GM19438 (cell line): ENCODE measurements around the gene EFCAB12.
"Not testable (repeated sequence)": the region's sequence is repeated elsewhere in the genome, so short reads cannot be mapped to it uniquely, and the experiment has no call there.

Experiments
- ATAC-seq: cut with Tn5 transposase; IDR thresholded peaks from one replicate; pipeline ENCODE4 v1.9.1; 2021; ENCODE audit warnings: low read depth; ENCODE audit not compliant: unreplicated experiment

The EFCAB12 gene

GRCh38 chr3:129421988-129422745 is 6.3 kb downstream of the EFCAB12 start:
- ATAC-seq, result no peak

- ATAC-seq, result no peak
Observed at GRCh38 chr3:129421236-129421883, 7.1 kb downstream of the EFCAB12 start.

GRCh38 chr3:129419476-129419875 is 9.0 kb downstream of the EFCAB12 start:
- no peak for ATAC-seq

GRCh38 chr3:129418041-129418973 is 10.1 kb downstream of the EFCAB12 start:
- no peak for ATAC-seq

- ATAC-seq, result no peak
Observed at GRCh38 chr3:129417326-129417725, 11.1 kb downstream of the EFCAB12 start.

GRCh38 chr3:129416415-129416814 is 12.0 kb downstream of the EFCAB12 start:
- no peak for ATAC-seq

GRCh38 chr3:129415830-129416229 is 12.6 kb downstream of the EFCAB12 start:
- no peak for ATAC-seq

GRCh38 chr3:129415378-129415777 is 13.1 kb downstream of the EFCAB12 start:
- ATAC-seq, result no peak

- ATAC-seq, result no peak
Observed at GRCh38 chr3:129413687-129414506, 14.5 kb downstream of the EFCAB12 start.

- not testable (repeated sequence) for ATAC-seq
Observed at GRCh38 chr3:129413238-129413637, 15.2 kb downstream of the EFCAB12 start.

- ATAC-seq, result no peak
Observed at GRCh38 chr3:129412542-129413198, 15.8 kb downstream of the EFCAB12 start.

- ATAC-seq, result no peak
Observed at GRCh38 chr3:129410971-129411370, 17.5 kb downstream of the EFCAB12 start.

- no peak for ATAC-seq
Observed at GRCh38 chr3:129409541-129409940, 18.9 kb downstream of the EFCAB12 start.

- ATAC-seq, result peak; percentile 55
Observed at GRCh38 chr3:129404610-129405009, 23.8 kb downstream of the EFCAB12 start.

- no peak for ATAC-seq
Observed at GRCh38 chr3:129404130-129404529, 24.3 kb downstream of the EFCAB12 start.

- no peak for ATAC-seq
Observed at GRCh38 chr3:129403450-129403849, 25.0 kb downstream of the EFCAB12 start.

GRCh38 chr3:129402616-129403015 is 25.8 kb downstream of the EFCAB12 start:
- ATAC-seq, result no peak

- no peak for ATAC-seq
Observed at GRCh38 chr3:129402210-129402609, 26.2 kb downstream of the EFCAB12 start.

GRCh38 chr3:129399895-129400357 is 28.5 kb downstream of the EFCAB12 start:
- peak; percentile 18 for ATAC-seq
